Activated CD4-positive, alpha-beta T cell treated with anti-CD3 and anti-CD28 coated beads, Interleukin-2, amount 50 U/mL, for 48 hours (primary cell): ENCODE data around the gene OR11H1.
"Not testable (repeated sequence)": the region's sequence is repeated elsewhere in the genome, so short reads cannot be mapped to it uniquely, and the experiment has no call there.

ENCODE experiments used
- DNase-seq, 2 experiments: peaks; one replicate each; pipeline ENCODE4 v3.0.0-alpha.2; 2020

OR11H1 gene, protein sequence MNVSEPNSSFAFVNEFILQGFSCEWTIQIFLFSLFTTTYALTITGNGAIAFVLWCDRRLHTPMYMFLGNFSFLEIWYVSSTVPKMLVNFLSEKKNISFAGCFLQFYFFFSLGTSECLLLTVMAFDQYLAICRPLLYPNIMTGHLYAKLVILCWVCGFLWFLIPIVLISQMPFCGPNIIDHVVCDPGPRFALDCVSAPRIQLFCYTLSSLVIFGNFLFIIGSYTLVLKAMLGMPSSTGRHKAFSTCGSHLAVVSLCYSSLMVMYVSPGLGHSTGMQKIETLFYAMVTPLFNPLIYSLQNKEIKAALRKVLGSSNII

DNA sequence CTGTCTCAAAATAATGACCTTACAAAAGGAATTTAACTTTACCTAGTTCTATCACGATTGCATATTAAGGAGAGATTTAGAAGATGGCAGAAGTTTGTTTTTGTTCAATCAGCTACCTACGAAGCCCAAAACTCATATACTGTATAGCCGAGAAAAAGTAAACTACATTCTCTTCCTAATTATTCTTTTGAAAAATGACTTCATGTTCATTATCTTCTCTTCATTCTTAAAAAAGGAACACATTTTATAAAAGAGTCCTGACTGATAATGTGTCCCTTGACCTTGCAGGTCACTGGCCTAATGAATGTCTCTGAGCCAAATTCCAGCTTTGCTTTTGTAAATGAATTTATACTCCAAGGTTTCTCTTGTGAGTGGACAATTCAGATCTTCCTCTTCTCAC lies at the start of gene OR11H1:
Gene OR11H1 (plus strand): TSS at position 301 of the 400 bp plus-strand sequence. CDS start 0 bp downstream, at position 301.
- not testable (repeated sequence) for DNase-seq

- not testable (repeated sequence) for DNase-seq
Measured at GRCh38 chr22:15509967-15510366, 18.0 kb upstream of the OR11H1 start.

DNA sequence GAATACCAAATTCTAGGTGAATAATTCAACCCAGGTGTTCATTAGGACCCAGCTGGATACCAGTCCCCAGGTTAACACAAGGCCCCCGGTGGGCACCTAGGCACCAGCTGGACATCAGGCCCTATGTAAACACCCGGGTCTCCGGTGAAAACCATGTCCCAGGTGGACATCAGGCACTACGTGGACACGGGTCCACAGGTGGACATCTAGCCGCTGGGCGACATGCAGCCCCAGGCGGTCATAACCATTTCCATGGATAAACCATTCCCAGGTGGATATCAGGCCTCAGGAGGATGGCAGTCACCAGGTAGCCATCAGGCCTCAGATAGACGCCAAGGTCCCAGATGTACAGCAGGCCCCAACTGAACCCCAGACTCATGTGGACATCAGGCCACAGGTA lies 12.1 kb upstream of the OR11H1 start:
- DNase-seq, result not testable (repeated sequence)

- DNase-seq, result not testable (repeated sequence)
Measured at GRCh38 chr22:15553767-15554166, 25.8 kb downstream of the OR11H1 start.

GRCh38 chr22:15563461-15563860 lies 35.5 kb downstream of the OR11H1 start:
- not testable (repeated sequence) for DNase-seq

- DNase-seq, result not testable (repeated sequence)
Measured at GRCh38 chr22:15565063-15565462, 37.1 kb downstream of the OR11H1 start.
